ENCODE measurements around the gene NADK. TPM values are rescaled to one million over a fixed set of nuclear protein-coding genes. Genes with fewer than 3 reads are reported as not detected.
"Not testable (repeated sequence)": the region's sequence is repeated elsewhere in the genome, so short reads cannot be mapped to it uniquely, and the experiment has no call there.

Gene NADK
- total and polyA plus RNA-seq, 9 donors: 21.8 to 76.0 (median 57.0) TPM

- H3K27me3 ChIP-seq: no peaks in the 10 kb centered on the region
- TF ChIP-seq EP300 (IDR thresholded peaks at IDR 0.05): no peak
- TF ChIP-seq POLR2A (IDR thresholded peaks at IDR 0.05): no peak
- TF ChIP-seq, protein P1, sequence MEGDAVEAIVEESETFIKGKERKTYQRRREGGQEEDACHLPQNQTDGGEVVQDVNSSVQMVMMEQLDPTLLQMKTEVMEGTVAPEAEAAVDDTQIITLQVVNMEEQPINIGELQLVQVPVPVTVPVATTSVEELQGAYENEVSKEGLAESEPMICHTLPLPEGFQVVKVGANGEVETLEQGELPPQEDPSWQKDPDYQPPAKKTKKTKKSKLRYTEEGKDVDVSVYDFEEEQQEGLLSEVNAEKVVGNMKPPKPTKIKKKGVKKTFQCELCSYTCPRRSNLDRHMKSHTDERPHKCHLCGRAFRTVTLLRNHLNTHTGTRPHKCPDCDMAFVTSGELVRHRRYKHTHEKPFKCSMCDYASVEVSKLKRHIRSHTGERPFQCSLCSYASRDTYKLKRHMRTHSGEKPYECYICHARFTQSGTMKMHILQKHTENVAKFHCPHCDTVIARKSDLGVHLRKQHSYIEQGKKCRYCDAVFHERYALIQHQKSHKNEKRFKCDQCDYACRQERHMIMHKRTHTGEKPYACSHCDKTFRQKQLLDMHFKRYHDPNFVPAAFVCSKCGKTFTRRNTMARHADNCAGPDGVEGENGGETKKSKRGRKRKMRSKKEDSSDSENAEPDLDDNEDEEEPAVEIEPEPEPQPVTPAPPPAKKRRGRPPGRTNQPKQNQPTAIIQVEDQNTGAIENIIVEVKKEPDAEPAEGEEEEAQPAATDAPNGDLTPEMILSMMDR (IDR thresholded peaks at IDR 0.05): no peak
- WGBS, 3 donors: 86 to 89% (median 87%) methylated on average over 17 of the region's 17 CpGs
- H3K9me3 ChIP-seq: no peaks in the 10 kb centered on the region
- peak in 2 of 5 donors; percentile 10 to 20 for DNase-seq
- H3K4me3 ChIP-seq: no peak overlapping the region
- H3K36me3 ChIP-seq: no peaks in the 10 kb centered on the region
- no peaks in the 10 kb centered on the region for H3K4me1 ChIP-seq (ENCODE audit: insufficient read depth)
- intact Hi-C loops (cut with DNase I): no loop called here
- no peak overlapping the region for H3K27ac ChIP-seq
These were observed 45.9 kb downstream of the NADK start for GRCh38 chr1:1732381-1732780.

DNA sequence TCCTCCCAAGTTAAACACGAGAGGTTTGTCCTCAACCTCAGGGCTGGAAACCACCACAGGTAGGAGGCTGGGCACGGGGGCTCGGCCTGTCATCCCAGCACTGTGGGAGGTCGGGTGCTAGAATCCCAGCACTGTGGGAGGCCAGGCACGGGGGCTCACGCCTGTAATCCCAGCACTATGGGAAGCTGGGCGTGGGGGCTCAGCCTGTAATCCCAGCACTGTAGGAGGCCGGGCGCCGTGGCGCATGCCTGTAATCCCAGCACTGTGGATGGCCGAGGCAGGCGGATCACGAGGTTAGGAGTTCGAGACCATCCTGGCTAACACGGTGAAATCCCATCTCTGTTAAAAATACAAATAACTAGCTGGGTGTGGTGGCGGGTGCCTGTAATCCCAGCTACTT is 47.4 kb downstream of the NADK start:
- intact Hi-C loops (cut with DNase I): no loop called here
- no peaks in the 10 kb centered on the region for H3K36me3 ChIP-seq
- H3K9me3 ChIP-seq: no peaks in the 10 kb centered on the region
- H3K4me3 ChIP-seq: no peak overlapping the region
- 89 to 93% (median 89%) methylated on average over 17 of the region's 17 CpGs for WGBS, 3 donors
- peak in 2 of 5 donors; percentile 10 to 12 for DNase-seq
- TF ChIP-seq, protein P1 (IDR thresholded peaks at IDR 0.05): no peak
- no peak for TF ChIP-seq EP300 (IDR thresholded peaks at IDR 0.05)
- TF ChIP-seq POLR2A (IDR thresholded peaks at IDR 0.05): no peak
- no peaks in the 10 kb centered on the region for H3K4me1 ChIP-seq (ENCODE audit: insufficient read depth)
- no peak overlapping the region for H3K27ac ChIP-seq
- H3K27me3 ChIP-seq: no peaks in the 10 kb centered on the region

GRCh38 chr1:1730230-1730629 is 48.0 kb downstream of the NADK start:
- WGBS, 3 donors: 86% methylated on average over 7 of the region's 13 CpGs; no CpG with 5 or more reads in 2 of the 3 donors
- not testable (repeated sequence) for H3K4me3 ChIP-seq
- DNase-seq: peak in 2 of 5 donors; percentile 8

DNA sequence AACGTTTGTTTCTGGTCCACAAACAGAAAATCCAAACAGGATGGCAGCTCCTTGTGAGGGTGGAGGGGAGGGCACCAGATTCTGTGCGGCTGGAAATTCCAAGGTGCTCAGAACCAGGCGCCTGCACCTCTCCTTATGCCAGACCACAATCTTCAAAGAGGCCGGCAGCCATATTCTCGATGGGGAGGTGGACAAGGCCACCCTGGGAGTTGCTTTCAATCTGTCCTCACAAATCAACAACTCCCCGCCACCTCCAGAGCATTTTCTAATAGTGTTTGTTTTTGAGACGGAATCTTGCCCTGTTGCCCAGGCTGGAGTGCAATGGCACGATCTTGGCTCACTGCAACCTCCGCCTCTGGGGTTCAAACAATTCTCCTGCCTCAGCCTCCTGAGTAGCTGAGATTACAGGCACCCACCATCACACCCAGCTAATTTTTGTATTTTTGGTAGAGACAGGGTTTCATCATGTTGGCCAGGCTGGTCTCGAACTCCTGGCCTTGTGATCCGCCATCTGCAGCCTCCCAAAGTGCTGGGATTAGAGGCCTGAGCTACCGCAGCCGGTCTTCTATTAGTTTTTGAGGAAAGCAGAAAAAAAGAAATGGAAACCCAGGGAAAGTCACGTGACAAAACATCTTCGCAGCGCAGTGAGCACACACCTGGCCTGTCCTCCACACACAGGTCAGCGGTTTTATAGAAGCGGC is 49.0 kb downstream of the NADK start:
- WGBS, 3 donors: 86 to 95% (median 89%) methylated on average over 11 to 18 of the region's 18 CpGs
- not testable (repeated sequence) for H3K4me3 ChIP-seq; H3K9me3 ChIP-seq; H3K27me3 ChIP-seq; H3K4me1 ChIP-seq (ENCODE audit: insufficient read depth); H3K27ac ChIP-seq; H3K36me3 ChIP-seq
- intact Hi-C loops (cut with DNase I): loop anchor here in 1 of 4 donors (5.0 kb wide), 1 partner anchor 62 kb away; no protein-coding TSS in a partner anchor
- DNase-seq: peak in 2 of 5 donors; percentile 2 to 5

More at GRCh38 chr1:1730230-1730629, 48.0 kb downstream of the NADK start:
- H3K27ac ChIP-seq; H3K4me1 ChIP-seq (ENCODE audit: insufficient read depth); intact Hi-C loops (cut with DNase I); H3K36me3 ChIP-seq; H3K9me3 ChIP-seq; H3K27me3 ChIP-seq: not testable (repeated sequence)

GRCh38 chr1:1728308-1729005 is 49.8 kb downstream of the NADK start:
- DNase-seq: peak in 1 of 5 donors; percentile 3
- H3K4me1 ChIP-seq (ENCODE audit: insufficient read depth); H3K9me3 ChIP-seq; H3K27ac ChIP-seq; H3K4me3 ChIP-seq; H3K36me3 ChIP-seq; H3K27me3 ChIP-seq: not testable (repeated sequence)
- intact Hi-C loops (cut with DNase I): loop anchor here in 1 of 4 donors (5.0 kb wide), 1 partner anchor 61 kb away; no protein-coding TSS in a partner anchor
- 63 to 78% (median 73%) methylated on average over 11 to 14 of the region's 14 CpGs for WGBS, 3 donors

DNA sequence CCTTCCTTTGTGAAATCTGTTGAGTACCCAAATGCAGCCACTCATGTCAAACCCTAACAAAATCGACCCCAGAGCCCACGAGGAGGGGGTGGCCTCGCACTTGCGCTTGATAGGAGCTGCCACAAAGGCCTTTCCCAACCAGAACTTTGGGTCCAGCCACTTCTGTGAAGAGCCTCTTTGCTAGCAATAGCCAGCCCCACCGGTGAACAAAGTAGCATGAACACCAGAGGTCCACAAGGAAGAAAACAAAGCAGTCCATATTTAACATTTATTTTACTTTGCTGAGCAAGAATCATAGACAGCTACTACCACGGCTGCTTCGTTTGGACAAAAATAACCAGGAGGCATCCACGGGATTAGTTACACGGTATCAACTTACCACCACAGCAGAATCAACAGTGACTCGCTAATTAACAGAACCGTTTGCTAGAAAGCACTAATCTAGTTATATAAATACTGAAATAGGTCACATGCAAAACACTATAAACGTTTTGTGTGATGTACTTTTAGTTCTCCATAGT is 51.1 kb downstream of the NADK start:
- 75 to 83% (median 82%) methylated on average over 11 of the region's 12 CpGs for WGBS, 3 donors
- intact Hi-C loops (cut with DNase I): loop anchor here in 1 of 4 donors (5.0 kb wide), 1 partner anchor 60 kb away; no protein-coding TSS in a partner anchor
- H3K9me3 ChIP-seq; H3K27me3 ChIP-seq; H3K4me1 ChIP-seq (ENCODE audit: insufficient read depth); H3K27ac ChIP-seq; H3K36me3 ChIP-seq; H3K4me3 ChIP-seq: not testable (repeated sequence)
- DNase-seq: peak in 1 of 5 donors; percentile 10

DNA sequence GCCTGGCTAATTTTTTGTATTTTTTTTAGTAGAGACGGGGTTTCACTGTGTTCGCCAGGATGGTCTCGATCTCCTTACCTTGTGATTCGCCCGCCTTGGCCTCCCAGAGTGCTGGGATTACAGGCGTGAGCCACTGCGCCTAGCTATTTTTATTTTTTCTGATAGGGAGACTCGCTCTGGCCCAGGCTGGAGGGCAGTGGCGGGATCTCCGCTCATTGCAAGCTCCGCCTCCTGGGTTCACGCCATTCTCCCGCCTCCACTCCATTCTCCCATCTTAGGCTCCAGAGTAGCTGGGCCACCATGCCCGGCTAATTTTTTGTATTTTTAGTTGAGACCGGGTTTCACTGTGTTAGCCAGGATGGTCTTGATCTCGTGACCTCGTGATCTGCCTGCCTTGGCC is 52.2 kb downstream of the NADK start:
- not testable (repeated sequence) for H3K27ac ChIP-seq; H3K36me3 ChIP-seq; H3K4me3 ChIP-seq; H3K27me3 ChIP-seq; H3K4me1 ChIP-seq (ENCODE audit: insufficient read depth); H3K9me3 ChIP-seq
- WGBS, 3 donors: 91 to 93% (median 92%) methylated on average over 17 of the region's 17 CpGs
- intact Hi-C loops (cut with DNase I): loop anchor here in 1 of 4 donors (5.0 kb wide), 1 partner anchor 59 kb away; no protein-coding TSS in a partner anchor
- DNase-seq: peak in 3 of 5 donors; percentile 26 to 39 (median 33)

Measured in ovary (tissue), 9 donors.